NAMALWA (cell line): Measurements from ENCODE around the gene UPK3A.
"Not testable (repeated sequence)": the region's sequence is repeated elsewhere in the genome, so short reads cannot be mapped to it uniquely, and the experiment has no call there.

Experiments
- DNase-seq: peaks from one replicate; pipeline ENCODE4 v3.0.0-alpha.2; 2015; ENCODE audit warnings: low spot score

Gene UPK3A

GRCh38 chr22:45281010-45281409 lies 3.7 kb upstream of the UPK3A start:
- no peak for DNase-seq

GRCh38 chr22:45285263-45286058 lies 712 bp downstream of the UPK3A start:
- DNase-seq = no peak

- no peak for DNase-seq
Measured at GRCh38 chr22:45286854-45287551, 2.3 kb downstream of the UPK3A start.

- DNase-seq = no peak
Measured at GRCh38 chr22:45290410-45290936, 5.7 kb downstream of the UPK3A start.

GRCh38 chr22:45291061-45291930 lies 6.5 kb downstream of the UPK3A start:
- no peak for DNase-seq

GRCh38 chr22:45291931-45292290 lies 7.2 kb downstream of the UPK3A start:
- no peak for DNase-seq

GRCh38 chr22:45292731-45293442 lies 8.1 kb downstream of the UPK3A start:
- no peak for DNase-seq

- no peak for DNase-seq
Measured at GRCh38 chr22:45294030-45294429, 9.3 kb downstream of the UPK3A start.

GRCh38 chr22:45295004-45295403 lies 10.3 kb downstream of the UPK3A start:
- DNase-seq = not testable (repeated sequence)

GRCh38 chr22:45295492-45295891 lies 10.7 kb downstream of the UPK3A start:
- DNase-seq = no peak

GRCh38 chr22:45296628-45297297 lies 12.0 kb downstream of the UPK3A start:
- peak; percentile 35 for DNase-seq

GRCh38 chr22:45298934-45299505 lies 14.3 kb downstream of the UPK3A start:
- no peak for DNase-seq

- DNase-seq = no peak
Measured at GRCh38 chr22:45302751-45303150, 18.0 kb downstream of the UPK3A start.

- DNase-seq = no peak
Measured at GRCh38 chr22:45303181-45303580, 18.4 kb downstream of the UPK3A start.

GRCh38 chr22:45304971-45305370 lies 20.2 kb downstream of the UPK3A start:
- no peak for DNase-seq

GRCh38 chr22:45305456-45306075 lies 20.8 kb downstream of the UPK3A start:
- no peak for DNase-seq

GRCh38 chr22:45306139-45306538 lies 21.4 kb downstream of the UPK3A start:
- no peak for DNase-seq

GRCh38 chr22:45308391-45308956 lies 23.7 kb downstream of the UPK3A start:
- no peak for DNase-seq

GRCh38 chr22:45308957-45309421 lies 24.2 kb downstream of the UPK3A start:
- DNase-seq = no peak
